ENCODE measurements around the gene MAPK8.

GRCh38 chr10:48464871-48465736, 158.6 kb downstream of the MAPK8 start:
- no peak for TF ChIP-seq CTCF (IDR thresholded peaks at IDR 0.05)
- no peak for TF ChIP-seq POLR2A (IDR thresholded peaks at IDR 0.05)
